ENCODE results near the gene CGB7.
A peak's percentile ranks its signal among the peaks of the same experiment; 100 is the strongest.

CGB7 gene

DNA sequence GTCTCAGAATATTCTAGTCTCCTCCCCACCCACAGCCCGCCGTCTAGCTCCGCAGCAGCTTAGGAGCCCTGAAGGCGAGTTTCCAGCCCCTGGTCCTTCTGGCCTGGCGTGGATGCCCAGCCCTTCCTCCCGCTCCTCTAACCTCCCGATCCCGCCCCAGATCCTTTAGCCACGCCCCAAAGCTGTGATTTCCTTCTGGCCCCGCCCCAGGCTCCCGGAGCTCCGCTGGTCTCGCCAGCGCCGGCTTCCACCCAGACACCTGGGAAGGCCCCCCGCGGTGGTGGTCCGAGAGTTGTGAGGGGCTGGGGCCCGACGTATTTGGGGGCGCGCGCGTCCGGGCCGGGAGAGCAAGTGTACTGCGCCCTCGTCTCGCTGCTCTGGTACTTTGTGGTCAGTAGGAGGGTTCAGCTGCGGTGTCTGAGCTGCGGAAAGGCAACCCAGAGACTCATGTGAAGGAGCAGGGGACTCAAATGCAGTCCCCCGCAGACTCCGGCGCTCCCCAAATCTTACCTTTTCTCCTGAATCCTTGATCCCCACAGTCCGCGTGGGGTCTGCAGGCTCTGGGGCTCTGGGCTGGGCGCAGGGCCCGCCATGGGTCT, at the start of gene CGB7:
TSS of gene CGB7 (minus strand) at position 114 of the 599 bp plus-strand sequence. CDS start 2,374 bp downstream, outside the sequence.
- DNase-seq (ENCODE audit: low read depth) = peak; percentile 16

DNA sequence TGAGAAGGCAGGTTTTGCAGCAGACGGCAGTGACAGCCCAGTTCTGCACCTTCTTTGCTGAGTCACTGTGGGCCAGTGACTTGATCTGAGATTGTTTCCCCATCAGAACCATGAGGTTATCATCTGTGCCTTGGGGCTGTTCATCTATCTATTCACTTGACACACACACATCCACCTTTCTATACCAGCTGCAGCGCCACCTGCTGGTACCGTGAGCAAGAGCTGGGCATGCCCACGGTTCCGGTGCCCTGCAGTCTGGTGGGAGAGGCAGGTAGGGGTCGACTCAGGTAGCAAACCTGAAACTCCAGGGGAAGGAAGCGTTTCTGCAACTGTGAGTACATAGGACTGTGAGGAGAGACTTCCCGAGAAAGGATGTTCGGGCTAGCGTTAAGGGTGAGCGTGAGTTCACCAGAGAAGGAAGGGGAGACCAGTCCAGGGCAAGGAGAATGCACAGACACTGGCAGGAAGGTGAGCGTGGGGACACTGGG, 49.1 kb upstream of the CGB7 start:
- no peak for DNase-seq (ENCODE audit: low read depth)

DNA sequence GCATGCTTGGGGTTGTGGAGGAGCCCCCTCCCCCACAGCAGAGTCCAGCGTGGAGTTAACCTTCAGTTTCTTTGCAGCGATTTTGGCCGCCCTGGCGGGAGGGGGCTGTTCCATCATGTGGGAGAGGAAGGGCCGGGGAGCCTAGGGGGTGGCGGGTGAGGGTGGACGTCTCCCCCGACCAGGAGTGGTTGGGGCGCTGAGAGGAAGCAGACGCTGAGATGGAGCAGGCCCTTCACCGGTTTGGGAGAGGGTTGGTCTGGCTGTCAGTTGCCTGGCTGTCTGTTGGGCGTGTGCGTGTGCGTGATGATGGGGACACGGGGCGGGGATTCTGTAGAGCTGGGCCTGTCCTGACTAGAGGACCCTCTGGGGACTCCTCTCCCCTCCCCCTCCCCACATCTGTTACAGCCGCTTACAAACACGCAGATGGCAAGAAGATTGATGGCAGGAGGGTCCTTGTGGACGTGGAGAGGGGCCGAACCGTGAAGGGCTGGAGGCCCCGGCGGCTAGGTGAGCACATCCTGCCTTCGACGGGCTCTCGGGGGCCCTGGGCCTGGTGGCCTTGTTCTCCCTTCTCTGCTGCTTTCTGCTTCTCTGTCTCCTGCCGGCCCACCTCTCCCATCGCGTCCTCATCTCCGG, 46.8 kb upstream of the CGB7 start:
- DNase-seq (ENCODE audit: low read depth) = no peak

DNA sequence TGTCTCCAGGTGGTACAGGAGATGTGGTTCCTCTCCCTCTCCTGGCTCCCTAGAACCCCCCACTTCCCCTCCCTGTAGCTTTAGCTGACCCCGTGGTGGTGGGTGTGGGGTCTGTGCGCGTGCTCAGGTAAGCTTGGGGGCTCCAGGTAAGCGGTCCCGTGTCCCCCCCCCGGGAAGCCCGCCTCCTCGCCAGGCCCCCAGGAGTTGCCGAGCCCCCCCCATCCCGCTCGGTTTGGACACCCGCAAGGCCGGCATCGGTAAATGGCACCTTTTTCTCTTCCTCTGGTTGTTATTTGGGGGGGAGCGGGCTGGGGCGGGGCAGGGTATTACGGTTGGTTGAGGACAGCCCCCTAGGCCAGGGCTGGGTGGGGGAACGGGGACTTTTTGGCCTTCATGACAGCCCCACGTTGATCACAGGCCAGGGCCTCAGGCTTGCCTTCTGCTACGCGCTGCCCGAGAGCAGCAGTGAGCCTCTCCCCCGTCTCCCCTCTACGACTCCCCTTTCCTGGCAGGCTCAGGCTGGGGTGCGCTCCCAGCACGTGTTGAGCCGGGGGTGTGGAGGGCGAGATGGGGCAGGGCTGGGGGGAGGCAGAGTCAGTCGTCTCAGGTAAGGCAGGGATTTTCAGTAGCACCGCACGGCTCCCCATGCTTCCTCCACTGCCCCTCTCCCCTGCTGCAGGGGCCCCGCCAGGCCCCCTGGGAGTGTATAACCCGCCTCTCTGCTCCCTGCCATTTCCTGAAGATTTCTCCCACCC, 46.0 kb upstream of the CGB7 start:
- no peak for DNase-seq (ENCODE audit: low read depth)

- DNase-seq (ENCODE audit: low read depth) = no peak
Measured at GRCh38 chr19:49102303-49102702, 44.8 kb upstream of the CGB7 start.

- DNase-seq (ENCODE audit: low read depth) = no peak
Measured at GRCh38 chr19:49101160-49101559, 43.6 kb upstream of the CGB7 start.

DNA sequence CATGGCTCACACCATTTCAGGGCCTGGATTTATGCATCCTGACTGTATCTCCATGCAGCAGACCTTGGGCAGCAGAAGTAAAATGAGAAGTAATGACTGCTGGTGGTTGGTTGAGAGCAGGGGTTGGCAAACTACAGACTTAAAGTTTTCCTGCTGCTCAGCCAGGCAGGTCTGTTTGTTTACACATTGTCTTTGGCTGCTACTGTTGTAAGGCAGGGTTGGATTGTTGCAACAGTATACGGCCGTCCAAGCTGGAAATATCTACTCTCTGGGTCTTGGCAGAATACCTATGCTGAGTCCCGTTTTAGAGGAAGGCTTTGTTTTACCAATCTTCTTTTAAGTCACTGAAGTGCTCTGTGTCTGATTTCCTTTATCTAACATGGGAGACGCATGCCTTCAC, 41.2 kb upstream of the CGB7 start:
- no peak for DNase-seq (ENCODE audit: low read depth)

GRCh38 chr19:49097453-49098288, 40.1 kb upstream of the CGB7 start:
- DNase-seq (ENCODE audit: low read depth) = peak; percentile 63

- DNase-seq (ENCODE audit: low read depth) = no peak
Measured at GRCh38 chr19:49094505-49095482, 37.2 kb upstream of the CGB7 start.

- DNase-seq (ENCODE audit: low read depth) = no peak
Measured at GRCh38 chr19:49092686-49093085, 35.1 kb upstream of the CGB7 start.

- no peak for DNase-seq (ENCODE audit: low read depth)
Measured at GRCh38 chr19:49091391-49092038, 34.0 kb upstream of the CGB7 start.

- DNase-seq (ENCODE audit: low read depth) = no peak
Measured at GRCh38 chr19:49086296-49086695, 28.7 kb upstream of the CGB7 start.

- no peak for DNase-seq (ENCODE audit: low read depth)
Measured at GRCh38 chr19:49085868-49086232, 28.3 kb upstream of the CGB7 start.

DNA sequence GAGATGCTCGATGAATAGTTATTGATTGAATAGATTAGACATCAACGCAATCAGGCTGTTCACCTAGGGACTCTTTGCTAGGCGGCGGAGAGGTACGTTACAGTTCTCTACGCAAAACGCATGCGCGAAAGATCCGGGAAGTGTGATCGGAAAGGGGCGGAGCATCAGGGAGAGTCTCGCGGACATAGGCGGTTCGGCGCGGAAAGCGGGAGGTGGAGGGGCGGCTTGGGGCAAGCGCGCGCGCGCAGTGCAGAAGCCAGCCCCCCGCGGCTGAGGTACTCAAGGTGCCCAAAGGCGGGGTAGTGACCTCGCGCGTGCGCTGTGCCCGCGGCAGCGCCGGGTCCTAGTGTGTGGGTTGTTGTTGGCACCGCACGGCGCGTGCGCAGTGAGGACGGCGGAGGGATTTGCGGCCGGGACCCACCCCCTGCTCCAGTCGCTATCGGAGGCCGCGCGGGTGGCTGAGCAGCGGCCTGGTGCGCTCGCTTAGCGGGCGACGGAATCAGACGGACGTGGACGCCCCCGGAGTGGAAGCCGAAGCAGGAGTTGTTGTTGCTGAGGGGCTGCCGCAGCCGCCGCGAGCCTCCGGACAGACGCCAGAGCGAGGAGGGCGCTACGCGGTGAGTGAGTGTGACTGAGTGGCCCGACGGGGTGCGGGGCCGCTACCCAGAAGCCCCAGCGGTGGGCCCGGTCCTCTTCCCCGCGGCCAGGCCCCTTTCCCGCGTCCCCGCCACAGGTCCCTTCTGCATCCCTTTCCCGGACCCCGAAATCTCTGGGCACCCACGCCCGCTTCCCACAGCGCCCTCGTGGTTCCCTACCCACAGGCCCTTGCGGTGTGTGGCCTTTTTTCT, 27.7 kb upstream of the CGB7 start, which contains the start of gene SNRNP70:
TSS of gene SNRNP70 (plus strand) at position 432 of the 848 bp plus-strand sequence. CDS start 964 bp downstream, outside the sequence.
- peak; percentile 99 for DNase-seq (ENCODE audit: low read depth)

- no peak for DNase-seq (ENCODE audit: low read depth)
Measured at GRCh38 chr19:49084206-49085019, 26.9 kb upstream of the CGB7 start.

- DNase-seq (ENCODE audit: low read depth) = no peak
Measured at GRCh38 chr19:49081273-49081672, 23.7 kb upstream of the CGB7 start.

DNA sequence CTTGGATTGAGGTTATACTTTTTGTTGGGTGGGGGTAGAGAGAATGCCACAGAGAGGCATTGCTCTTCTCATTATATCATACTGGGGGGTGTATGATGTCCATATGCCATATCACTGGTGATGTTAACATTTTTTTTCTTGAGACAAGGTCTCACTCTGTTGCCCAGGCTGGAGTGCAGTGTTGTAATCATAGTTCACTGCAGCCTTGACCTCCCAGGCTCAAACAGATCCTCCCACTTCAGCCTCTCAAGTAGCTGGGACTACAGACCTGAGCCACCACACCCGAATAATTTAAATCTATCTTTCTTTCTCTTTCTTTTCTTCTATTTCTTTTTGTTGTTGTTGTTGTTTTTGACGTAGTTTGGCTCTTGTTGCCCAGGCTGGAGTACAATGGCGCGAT, 22.8 kb upstream of the CGB7 start:
- no peak for DNase-seq (ENCODE audit: low read depth)

GRCh38 chr19:49074869-49075268, 17.3 kb upstream of the CGB7 start:
- DNase-seq (ENCODE audit: low read depth) = peak; percentile 51

All from fibroblast of the conjunctiva (primary cell).